Lower lobe of right lung (tissue), 2 donors: ENCODE measurements around the gene ZNF585A. TPM values are rescaled to one million over a fixed set of nuclear protein-coding genes. Genes with fewer than 3 reads are reported as not detected.
"Not testable (repeated sequence)": the region's sequence is repeated elsewhere in the genome, so short reads cannot be mapped to it uniquely, and the experiment has no call there.

Experiments
- ATAC-seq, 2 donors: fragments of 200-7000 bp; cut with Tn5 transposase; one replicate each; pipeline ENCODE4 v1.9.1; 2020 to 2022; ENCODE audit warnings: mild to moderate bottlenecking in 2 of 2, moderate library complexity in 2 of 2
- DNase-seq: peaks from one replicate; pipeline ENCODE4 v3.0.0-alpha.2; 2020
- H3K27ac ChIP-seq: fragments of 200-600 bp; one replicate; pipeline ENCODE4 v1.8.0; 2022
- H3K27me3 ChIP-seq: fragments of 200-600 bp; one replicate; pipeline ENCODE4 v1.8.0; 2022; ENCODE audit warnings: low read depth
- H3K36me3 ChIP-seq: fragments of 200-600 bp; one replicate; pipeline ENCODE4 v1.8.0; 2022; ENCODE audit warnings: mild to moderate bottlenecking
- H3K4me1 ChIP-seq: fragments of 200-600 bp; one replicate; pipeline ENCODE4 v1.8.0; 2022
- H3K4me3 ChIP-seq: fragments of 200-600 bp; one replicate; pipeline ENCODE4 v1.8.0; 2022; ENCODE audit warnings: mild to moderate bottlenecking
- H3K9me3 ChIP-seq: fragments of 200-600 bp; one replicate; pipeline ENCODE4 v1.8.0; 2022
- CTCF ChIP-seq: fragments of 200-600 bp; IDR thresholded peaks from one replicate; pipeline ENCODE4 v1.8.0; 2022; ENCODE audit warnings: antibody characterized with exemption, mild to moderate bottlenecking
- intact Hi-C: fragments of 100-400 bp; cut with DNase I; formaldehyde crosslinking; loops from one replicate; pipeline ENCODE4 v1.11.0; 2022
- total RNA-seq: library from RNA; stranded (reverse); fragmentation: NEBNext Ultra II Directional; extraction: Animal tissue kit (Norgen Biotek cat#: 25700); gene quantifications from one replicate; pipeline ENCODE4 v1.2.1, GENCODE V29; 2021
- donor health status: DM: no; HTN: yes; CAD: no; lungs with severe emphysema.

The ZNF585A gene
- total RNA-seq, 1 donor from 2014 or later: 14.9 TPM

- Histone ChIP-seq H3K4me1 (no peaks in the 10 kb centered on the region), H3K4me3 (no peak overlapping the region), H3K9me3 (peaks cover 88% of the 10 kb centered on the region), H3K36me3 (peaks cover 4% of the 10 kb centered on the region), H3K27me3 (no peaks in the 10 kb centered on the region), H3K27ac (no peak overlapping the region)
- ATAC-seq: no peak
- no peak for TF ChIP-seq CTCF
- intact Hi-C loops: no loop called here
- no peak for DNase-seq
Observed at GRCh38 chr19:37148214-37148613, 24.3 kb downstream of the ZNF585A start.

- DNase-seq (no peak), ATAC-seq (no peak)
- no peaks in the 10 kb centered on the region for H3K36me3 ChIP-seq
- H3K27me3 ChIP-seq: no peaks in the 10 kb centered on the region
- peaks cover 95% of the 10 kb centered on the region for H3K9me3 ChIP-seq
- H3K27ac ChIP-seq: no peak overlapping the region
- no peak for TF ChIP-seq CTCF
- no peak overlapping the region for H3K4me3 ChIP-seq
- intact Hi-C loops: no loop called here
- no peaks in the 10 kb centered on the region for H3K4me1 ChIP-seq
Observed at GRCh38 chr19:37136111-37136510, 36.4 kb downstream of the ZNF585A start.

- Histone ChIP-seq H3K27ac (no peak overlapping the region), H3K9me3 (peaks cover 100% of the 10 kb centered on the region), H3K4me1 (no peaks in the 10 kb centered on the region), H3K36me3 (peaks cover 12% of the 10 kb centered on the region), H3K4me3 (no peak overlapping the region), H3K27me3 (no peaks in the 10 kb centered on the region)
- ATAC-seq: no peak
- no peak for DNase-seq
- no peak for TF ChIP-seq CTCF
- intact Hi-C loops: no loop called here
Observed at GRCh38 chr19:37128821-37129177, 43.7 kb downstream of the ZNF585A start.

- Histone ChIP-seq H3K27me3 (no peaks in the 10 kb centered on the region), H3K36me3 (peaks cover 12% of the 10 kb centered on the region), H3K27ac (no peak overlapping the region), H3K4me1 (no peaks in the 10 kb centered on the region), H3K4me3 (no peak overlapping the region), H3K9me3 (peaks cover 99% of the 10 kb centered on the region)
- no peak for TF ChIP-seq CTCF
- intact Hi-C loops: no loop called here
- no peak for ATAC-seq
- DNase-seq: no peak
Observed at GRCh38 chr19:37127999-37128820, 44.3 kb downstream of the ZNF585A start.

- ATAC-seq, intact Hi-C loops, H3K4me3 ChIP-seq, H3K27me3 ChIP-seq, H3K4me1 ChIP-seq, H3K36me3 ChIP-seq, DNase-seq, H3K27ac ChIP-seq: not testable (repeated sequence)
- H3K9me3 ChIP-seq: peaks cover 69% of the 10 kb centered on the region
Observed at GRCh38 chr19:37122093-37122492, 50.4 kb downstream of the ZNF585A start.

- H3K36me3 ChIP-seq: peaks cover 11% of the 10 kb centered on the region
- no peaks in the 10 kb centered on the region for H3K4me1 ChIP-seq
- no peak overlapping the region for H3K4me3 ChIP-seq
- no peak for ATAC-seq
- no peak overlapping the region for H3K27ac ChIP-seq
- no peak for DNase-seq
- intact Hi-C loops: no loop called here
- TF ChIP-seq CTCF: no peak
- no peaks in the 10 kb centered on the region for H3K27me3 ChIP-seq
- H3K9me3 ChIP-seq: peaks cover 88% of the 10 kb centered on the region
Observed at GRCh38 chr19:37114001-37114400, 58.5 kb downstream of the ZNF585A start.
